Ovary (tissue), 3 donors: ENCODE measurements around the gene HSD11B1L.

Experiments used
- CTCF ChIP-seq, 3 donors: fragments of 450-650 bp in 2 of 3; fragments of 200-600 bp in 1 of 3; IDR thresholded peaks; one replicate each; pipeline versions ENCODE4 v1.5.1 to v1.8.0; 2016 to 2022; ENCODE audit warnings: antibody characterized with exemption in 3 of 3, mild to moderate bottlenecking in 1 of 3
- EP300 ChIP-seq: sonication (generic); formaldehyde crosslinking; IDR thresholded peaks from one replicate; pipeline ENCODE4 v1.6.1; 2017; ENCODE audit warnings: antibody characterized with exemption
- POLR2A ChIP-seq: fragments of 450-650 bp; IDR thresholded peaks from one replicate; pipeline ENCODE4 v1.6.1; 2017; ENCODE audit warnings: antibody characterized with exemption, mild to moderate bottlenecking, moderate library complexity
- donor health status: DM: no; HTN: no; CAD: no.

- TF ChIP-seq CTCF (IDR thresholded peaks at IDR 0.05) (peak; percentile 99), POLR2A (peak; percentile 96), EP300 (no peak)
Measured at GRCh38 chr19:5690125-5690954, 9.5 kb downstream of the HSD11B1L start, which contains the start of gene RPL36.
